Activated CD4-positive, alpha-beta T cell treated with anti-CD3 and anti-CD28 coated beads, Interleukin-2, amount 50 U/mL, for 4 hours (primary cell): Measurements from ENCODE around the gene GALNT10.

Experiments used
- DNase-seq, 2 experiments: peaks; one replicate each; pipeline ENCODE4 v3.0.0-alpha.2; 2020

GALNT10 gene

DNA sequence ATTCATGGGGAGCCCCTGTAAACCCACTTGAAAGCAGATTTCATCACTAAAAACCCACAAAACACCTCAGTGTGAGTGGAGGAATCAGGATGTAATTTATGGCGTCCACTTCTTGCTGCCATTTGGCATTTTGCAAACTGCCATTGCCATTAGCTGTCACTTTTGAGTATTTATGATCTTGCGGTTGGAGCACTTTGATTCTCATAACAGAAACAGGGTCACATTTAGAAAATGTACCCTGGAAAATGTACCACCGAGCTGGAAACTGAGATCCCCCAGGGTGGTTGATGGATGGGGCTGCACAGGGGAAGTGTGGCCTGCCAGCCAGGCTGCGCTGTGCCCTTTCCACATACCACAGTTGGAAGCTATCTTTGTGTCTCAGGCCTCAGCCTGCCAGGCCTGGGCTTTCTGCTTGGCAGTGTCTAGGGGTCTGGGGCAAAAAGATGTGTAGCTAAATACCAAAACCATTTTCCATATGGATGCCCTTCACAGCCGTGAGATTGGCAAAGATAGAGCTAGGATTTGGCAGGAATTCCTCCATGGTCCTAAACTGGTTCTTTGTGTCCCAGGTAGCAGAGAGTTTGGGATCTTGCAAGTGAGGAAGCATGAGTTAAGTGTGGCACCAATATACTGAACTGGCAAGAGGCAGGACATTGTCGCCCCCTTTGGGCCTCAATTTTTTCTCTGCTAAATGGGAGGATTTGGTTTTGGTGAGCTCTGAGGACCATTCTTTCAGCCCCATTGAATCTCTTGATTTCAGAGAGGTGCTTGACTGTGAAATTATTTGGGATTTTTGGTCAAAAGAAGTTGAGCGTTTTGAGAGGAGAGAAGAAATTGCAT, 46.2 kb downstream of the GALNT10 start:
- no peak for DNase-seq

DNA sequence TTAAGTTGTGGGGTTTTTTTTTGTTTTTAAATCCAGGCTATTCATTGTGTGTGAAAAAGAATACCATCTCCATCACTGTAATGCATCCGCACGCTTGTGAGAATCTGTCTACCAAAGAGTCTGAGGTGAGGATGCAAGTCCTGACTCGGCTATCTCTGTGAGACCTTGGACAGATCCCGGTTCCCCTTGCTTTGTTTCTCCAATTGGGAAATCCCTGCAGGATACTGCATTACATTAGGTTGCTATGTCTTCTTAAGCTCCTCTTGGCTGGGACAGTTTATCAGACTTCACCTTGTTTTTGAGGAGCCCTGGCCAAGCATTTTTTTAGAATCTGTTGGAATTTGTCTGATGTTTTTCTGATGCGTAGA, 46.8 kb downstream of the GALNT10 start:
- DNase-seq = no peak

DNA sequence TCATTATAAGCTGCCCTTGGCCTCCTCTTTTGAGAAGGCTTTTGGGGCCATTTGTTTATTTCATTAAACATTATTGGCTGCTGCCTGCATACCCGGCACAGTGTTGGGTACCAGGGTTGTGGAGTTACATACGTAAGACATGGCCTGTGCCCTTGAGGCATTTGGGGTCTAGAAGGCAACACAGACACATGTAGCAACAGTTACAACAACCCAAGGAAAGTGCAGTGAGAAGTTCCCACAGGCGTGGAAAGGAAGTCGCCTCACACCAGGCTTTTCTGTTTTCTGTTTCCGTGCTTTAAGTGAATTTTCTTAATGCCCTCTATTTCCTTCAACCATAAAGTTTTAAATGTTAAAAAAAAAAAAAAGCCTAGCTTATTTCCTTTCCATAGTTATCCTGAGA, 47.4 kb downstream of the GALNT10 start:
- DNase-seq = no peak

DNA sequence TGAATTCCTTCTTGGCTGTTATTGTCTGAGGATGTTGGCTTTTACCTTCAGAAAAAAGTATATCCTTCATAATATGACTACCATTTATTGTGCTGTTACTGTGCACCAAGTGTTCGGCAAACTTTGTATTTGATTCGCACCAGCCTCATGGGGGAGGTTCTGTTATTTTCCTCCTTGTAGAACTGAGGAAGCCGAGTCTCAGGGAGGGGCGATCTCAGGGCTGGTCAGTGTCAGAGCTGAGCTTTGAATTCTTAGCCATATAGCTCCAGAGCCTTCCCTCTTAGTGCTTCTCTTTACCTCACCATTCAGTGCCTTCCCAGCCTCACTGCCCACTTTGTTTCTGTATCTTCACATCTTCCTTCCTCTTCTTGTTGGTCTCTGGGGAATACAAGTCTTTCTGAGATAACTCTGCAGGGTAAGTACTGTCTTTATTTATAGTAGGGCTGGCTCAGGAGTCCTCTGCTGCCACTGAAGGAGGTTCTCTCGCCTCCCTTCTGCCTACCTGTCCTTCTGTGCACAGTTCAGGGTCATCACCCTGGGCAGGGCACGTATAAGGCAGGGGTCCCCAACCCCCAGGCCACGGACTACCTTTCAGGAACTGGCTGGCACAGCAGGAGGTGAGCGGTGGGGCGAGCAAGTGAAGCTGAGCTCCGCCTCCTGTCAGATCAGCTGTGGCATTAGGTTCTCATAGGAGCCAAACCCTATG, 48.4 kb downstream of the GALNT10 start:
- no peak for DNase-seq

DNA sequence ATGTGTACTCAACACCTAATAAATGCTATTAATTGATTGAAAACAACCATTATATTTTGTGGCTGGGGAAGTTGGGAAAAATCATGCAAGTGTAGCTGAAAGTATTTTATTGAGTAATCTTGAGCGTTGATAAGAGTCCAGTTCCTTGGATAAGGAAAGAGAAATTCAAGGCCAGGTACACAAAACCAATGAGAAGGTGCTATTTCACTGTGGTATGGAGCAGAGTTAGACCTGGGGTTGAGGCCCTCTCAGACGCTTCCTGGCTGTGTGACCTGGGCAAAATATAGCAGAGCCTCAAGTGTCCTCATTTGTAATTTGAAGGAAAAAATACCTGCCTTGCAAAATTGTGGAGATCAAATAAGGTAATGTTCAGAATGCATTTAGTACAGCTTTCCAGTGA, 50.1 kb downstream of the GALNT10 start:
- DNase-seq = no peak

DNA sequence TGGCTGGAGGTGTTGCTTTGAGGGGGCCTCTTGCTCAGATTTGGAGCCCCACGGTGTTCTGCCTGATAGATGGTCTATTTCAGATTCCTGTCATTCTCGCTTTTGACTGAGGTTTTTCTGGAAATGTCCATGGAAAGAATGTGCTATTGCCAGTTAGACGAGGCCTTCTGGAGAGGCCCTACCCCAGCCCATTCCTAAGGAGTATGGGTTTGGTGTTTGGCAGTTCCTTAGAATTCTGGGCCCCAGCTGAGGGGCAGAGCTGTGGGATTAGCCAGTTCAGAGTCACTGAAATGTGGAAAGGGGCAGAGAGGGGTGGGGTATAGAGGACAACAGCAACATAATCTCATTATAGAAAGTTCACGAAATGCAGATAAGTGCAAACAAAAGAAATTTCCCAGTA, 50.5 kb downstream of the GALNT10 start:
- DNase-seq = no peak

DNA sequence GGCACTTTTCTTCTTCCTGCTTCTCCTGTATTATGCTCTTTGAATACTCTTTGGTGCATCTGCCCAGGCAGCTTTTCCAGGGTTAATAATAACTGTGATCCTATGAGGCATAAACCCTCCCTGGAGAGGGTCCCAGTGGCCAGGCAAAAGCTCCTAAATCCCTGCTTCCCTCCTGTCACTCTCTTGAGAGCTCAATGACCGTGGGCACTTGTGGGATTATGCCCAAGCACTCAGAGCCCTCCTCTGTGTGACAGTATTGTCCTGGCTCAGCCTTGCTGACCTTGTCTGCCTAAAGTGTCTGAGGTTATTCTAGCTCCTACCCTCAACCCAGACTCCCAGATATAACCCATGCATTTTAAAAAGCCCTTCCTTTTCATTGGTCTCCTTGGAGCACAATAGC, 51.9 kb downstream of the GALNT10 start:
- no peak for DNase-seq

DNA sequence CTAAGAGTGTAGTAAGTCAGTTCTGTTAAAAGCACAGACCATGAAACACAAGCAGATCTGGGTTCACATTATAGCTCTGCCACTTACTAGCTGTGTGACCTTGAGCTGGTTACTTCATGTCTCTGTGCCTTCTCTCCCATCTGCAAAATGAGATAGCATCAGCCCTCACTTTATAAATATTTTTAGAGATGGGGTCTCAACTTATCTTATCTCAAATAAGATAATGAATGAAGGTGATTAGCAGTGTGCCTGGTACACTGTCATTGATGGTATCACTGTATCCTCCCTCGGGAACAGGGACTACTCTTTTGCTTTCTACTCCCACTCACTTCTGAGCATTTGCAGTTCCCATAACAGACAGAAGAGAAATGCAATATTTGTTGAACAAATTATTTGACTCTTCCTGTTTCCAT, 52.4 kb downstream of the GALNT10 start:
- DNase-seq = no peak

DNA sequence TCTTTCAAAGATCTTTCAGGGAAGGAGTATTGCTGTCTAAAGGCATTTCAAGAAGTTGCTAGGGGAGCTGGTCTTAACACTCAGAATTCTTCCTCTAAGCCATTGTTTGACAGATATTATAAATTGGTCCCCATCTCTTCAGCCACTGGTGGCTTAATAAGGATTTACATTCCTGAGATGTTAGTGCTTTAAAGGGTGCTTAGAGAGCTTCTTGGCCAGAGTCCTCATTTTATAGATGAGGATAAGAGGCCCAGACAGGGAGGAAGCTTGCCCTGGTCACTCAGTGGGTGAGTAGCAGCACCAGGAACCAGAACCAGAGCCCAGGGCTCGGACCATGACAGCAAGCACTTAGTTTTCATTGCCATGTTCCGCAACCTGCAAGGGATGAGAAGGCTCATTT, 53.2 kb downstream of the GALNT10 start:
- DNase-seq = no peak

DNA sequence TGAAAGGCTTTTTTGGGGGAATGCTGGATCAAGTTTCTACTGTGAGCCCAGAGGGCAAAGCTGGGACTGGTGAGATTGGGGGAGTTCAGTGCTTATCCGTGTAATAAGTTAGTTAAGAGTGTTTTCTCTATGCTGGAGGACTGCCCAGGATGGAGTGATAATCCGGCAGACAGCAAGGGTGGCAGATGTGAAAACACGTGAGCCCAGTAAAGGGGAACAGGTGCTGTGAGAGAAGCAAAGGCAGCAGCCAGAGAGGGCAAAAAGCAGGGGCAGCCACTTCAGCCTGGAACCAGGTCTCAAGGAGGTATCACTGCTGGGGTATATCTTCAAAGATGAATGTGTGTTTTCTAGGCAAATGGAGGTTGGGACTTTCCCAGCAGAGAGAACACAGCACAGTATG, 53.9 kb downstream of the GALNT10 start:
- no peak for DNase-seq

DNA sequence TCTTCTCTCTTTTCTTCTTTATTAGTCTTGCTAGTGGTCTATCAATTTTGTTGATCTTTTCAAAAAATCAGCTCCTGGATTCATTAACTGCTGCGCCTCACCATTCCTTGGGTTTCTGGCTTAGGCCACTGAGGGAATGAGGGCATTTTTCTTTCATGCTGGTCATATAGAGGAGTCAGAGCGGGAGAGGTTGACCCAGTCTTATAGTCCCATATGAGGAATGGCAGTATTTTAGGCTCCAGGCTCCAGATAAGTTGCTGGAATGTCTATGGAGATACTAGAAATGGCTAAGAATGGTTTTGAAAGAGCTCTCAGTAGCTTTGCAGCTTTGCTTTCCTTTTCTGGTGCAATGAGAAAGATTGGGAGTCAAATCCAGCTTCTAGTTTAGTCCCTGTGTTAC, 58.2 kb downstream of the GALNT10 start:
- DNase-seq = no peak

DNA sequence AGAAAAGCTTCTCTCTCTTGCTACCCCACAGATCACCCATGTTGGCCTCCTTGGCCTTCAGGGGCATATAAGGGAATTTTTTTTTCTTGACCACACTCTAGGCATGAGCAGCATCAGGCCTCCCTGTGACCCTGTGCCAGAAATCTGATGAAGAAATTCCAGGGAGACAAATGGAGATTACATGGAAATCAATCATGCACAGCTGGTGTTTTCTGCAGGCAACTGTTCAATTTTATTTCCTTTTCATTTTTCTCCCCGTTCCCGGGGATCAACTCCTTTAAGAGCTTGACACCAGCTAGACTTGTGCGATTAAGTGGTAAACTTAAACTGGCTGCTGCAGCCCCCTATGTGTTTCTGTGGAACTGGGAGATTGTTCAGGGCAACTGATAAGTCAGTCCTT, 59.3 kb downstream of the GALNT10 start:
- no peak for DNase-seq

DNA sequence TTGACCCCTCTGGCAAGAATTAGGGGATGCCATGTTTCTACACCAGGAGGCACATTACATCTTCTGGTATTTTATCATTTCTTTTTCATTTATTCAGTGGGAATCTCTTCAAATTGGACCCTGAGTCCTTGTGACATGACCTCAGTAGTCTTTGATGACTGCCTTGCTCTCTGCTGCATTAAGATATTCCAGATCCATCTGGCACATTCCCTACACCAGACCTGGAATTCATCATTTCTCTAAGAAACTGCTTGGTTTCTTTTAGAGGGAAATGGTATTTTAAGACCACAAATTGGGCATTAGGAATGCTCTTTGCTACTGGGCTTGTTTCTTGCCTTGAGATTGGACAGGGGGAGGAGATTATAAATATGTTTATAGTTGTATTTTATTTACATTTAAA, 61.0 kb downstream of the GALNT10 start:
- no peak for DNase-seq

DNA sequence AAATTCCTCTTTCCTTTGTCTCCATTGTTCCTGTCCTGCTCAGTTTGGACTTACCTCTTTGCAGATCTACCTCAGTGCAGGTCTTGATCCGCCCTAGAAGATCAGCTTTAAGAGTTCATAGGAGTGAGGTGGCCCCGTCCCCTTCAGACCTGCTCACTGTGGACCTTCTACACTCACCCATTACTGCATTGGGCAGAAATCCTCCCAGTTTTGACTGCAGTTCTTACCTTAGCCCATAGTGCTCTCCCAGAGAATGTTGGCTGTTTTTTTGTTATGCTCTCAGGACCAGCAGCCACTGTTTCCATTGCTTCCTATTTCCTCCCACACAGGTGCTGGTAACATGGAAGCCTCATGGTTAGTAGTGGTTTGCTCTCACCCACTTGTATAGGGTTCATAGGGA, 63.3 kb downstream of the GALNT10 start:
- DNase-seq = no peak

DNA sequence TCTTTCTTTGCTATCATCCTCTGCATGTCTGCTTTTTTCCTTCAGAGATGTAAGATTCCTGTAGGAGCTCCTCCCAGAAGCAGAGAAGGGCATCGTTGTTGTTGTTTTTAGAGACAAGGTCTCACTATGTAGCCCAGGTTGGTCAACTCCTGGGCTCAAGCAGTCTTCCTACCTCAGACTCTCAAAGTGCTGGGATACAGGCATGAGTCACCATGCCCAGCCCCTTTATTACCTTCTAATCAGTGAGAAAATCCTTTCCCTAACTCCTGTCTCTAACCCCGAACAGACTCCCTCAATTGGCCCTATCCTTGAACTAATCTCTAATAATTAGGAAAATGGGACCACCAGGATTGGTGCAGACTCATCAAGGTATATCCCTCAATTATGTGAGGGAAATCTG, 64.4 kb downstream of the GALNT10 start:
- no peak for DNase-seq

DNA sequence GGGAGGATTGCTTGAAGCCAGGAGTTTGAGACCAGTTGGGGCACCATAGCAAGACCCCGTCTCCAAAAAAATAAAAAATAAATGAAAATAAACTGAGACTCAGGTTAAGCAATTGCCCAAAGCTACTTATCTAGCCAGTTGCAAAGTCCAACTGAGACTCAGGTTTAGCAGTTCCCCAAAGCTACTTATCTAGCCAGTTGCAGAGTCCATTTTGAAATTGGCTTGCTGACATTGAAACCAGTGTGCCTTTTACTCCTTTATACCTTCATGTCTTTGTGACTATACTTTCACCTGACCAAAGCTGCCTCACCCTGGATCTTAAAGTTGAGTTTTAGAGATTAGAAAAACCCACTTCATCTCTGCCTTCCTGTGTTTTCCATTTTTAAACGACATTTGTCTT, 66.5 kb downstream of the GALNT10 start:
- DNase-seq = no peak

DNA sequence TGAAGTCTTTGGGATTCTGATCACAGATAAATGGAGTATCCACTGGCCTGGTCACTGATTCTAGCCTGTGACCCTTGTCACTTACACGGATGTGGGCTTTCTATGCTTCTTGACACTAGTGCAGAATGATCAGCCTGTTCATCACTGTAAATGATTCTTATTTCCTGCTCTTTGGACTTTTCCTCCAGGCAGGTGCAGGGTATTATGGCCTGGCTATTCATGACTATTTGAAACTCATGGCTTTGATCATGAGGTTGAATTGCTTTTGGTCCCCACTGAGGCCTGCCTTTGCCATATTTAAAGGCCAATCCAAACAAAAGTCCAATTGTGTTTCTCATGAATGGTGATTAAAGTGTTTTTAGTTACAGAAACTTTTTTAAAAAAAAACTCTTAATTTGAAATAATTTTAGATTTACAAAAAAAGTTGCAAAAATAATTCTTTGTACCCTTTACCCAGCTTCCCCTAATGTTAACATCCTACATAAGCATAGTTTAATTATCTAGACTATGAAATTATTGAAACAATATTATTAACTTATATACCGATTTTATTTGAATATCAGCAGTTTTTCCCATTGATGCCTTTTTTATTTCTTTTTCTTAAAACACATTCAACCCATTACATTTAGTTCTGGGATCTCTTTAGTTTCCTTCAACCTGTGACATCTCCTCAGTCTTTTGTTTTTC, 68.1 kb downstream of the GALNT10 start:
- DNase-seq = no peak

DNA sequence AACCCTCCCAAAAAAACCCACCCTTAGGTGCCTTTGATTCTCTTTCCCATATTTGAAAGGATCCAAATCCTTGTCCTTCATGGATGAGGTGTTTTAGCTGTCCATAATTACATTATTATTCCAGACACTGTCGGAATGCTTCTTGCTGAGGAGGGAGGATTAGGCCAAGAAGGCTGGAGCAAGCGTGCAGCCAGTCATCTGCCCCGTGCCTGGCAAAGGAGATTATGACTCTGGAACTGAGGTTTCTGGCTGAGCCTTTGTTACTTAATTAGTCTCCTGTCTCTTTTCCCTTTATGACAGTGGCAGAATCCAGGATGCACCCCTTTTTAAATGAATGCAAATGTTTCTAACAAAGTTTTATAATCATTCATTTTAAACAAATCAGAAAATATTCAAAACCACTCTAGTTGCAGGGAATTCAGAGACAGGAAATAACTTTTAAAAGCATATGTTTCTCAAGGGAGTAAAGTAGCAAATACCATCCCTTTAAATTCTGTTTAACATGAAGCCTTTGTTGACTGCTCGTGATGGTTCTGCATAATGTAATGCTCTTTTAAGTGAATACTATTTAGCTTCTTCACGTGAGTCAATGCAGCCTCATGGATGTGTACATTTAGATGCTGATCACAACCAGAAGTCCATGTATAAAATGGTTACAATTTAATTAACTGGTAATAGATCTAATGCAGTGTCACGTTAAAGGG, 69.8 kb downstream of the GALNT10 start:
- DNase-seq = no peak

DNA sequence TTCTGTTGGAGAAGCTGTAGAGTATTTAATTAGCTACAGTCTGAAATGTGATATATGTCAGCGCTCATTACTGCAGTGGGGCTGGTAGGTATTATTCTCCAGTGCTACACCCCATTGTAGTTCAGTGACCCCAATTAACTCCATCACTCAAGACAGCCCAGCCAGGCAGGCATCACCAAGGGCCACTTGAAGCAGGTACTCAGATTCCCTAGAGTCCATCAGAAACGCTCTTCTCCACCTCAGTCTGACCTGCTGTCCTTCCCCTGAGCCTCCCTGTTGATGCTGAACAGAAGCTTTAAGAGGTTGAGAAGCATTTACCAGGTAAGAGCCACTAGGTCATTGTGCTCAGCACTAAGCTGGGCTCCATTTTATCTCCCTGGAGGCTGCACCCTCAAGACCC, 71.8 kb downstream of the GALNT10 start:
- no peak for DNase-seq

DNA sequence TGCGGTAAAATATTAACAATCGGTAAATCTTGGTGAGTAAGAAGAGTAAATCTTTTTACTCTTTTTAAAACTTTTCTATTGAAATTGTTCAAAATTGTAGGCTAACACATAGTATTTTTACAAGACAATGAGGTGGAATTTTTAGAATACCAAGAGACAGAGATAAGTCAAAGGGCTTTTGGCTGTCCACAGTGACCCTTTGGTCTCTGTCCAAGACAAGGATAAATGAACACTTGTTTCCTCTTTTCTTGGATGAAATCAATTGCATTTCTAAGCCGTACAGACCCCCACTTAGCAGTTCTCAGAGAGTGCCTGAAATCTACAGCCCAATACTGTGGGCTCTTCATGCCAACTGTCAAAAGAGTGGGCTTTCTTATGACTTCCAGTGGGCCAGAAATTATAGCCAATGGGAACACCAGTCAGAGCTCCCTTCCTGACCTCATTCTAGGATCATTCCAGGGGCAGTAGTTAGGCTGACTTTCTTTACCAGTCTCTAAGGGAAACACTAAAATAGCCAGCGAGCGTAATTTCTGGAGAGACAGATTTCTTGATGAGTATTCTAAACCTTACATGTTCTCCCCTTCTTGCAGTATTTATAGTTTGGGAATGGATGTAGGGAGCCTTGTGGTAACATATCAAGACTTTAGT, 74.1 kb downstream of the GALNT10 start:
- no peak for DNase-seq

DNA sequence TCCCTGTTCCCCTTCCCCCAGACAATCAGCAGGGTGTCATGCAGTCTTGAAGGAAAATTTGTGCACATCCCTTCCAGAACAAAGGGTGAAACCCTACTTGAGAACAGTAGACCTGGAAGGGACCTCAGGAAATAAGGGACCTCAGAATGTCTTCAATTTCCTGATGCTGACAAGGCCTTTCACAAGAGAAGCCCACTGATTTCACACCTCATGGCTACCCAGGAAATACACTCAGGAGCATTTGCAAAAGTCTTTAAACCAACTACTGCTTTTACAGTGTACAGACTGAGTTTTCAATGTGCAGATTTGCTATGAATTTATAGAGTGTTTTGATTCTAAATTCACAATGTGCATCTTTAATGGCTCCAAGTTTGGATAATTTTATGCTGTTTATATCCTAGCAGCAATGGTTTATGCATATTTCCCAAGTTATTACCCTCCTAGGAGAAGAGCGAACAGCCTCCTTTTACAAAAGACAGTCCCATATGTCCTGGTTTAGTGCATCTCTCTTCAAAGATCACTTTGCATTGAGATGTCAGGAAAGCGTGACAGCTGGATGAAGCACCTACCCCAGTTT, 74.8 kb downstream of the GALNT10 start:
- DNase-seq = no peak

DNA sequence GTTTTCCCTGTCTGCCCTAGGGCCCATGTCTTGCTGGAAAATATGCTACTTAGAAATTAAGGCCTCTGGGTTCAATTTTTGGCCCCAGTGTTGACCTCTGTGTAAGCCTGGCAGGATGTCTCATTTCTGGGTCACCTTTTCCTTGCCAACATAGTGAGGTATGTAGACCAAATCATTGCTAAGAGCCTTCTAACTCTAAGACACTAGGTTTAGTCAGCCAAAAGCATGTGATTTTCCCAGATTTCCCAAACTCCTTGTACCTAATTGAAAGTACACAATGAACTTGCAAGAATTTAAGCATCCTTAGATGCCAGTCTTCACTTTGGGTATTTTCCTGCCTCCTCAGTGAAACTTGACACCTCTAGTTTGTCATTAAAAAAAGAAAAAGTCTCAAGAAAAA, 77.0 kb downstream of the GALNT10 start:
- DNase-seq = no peak

DNA sequence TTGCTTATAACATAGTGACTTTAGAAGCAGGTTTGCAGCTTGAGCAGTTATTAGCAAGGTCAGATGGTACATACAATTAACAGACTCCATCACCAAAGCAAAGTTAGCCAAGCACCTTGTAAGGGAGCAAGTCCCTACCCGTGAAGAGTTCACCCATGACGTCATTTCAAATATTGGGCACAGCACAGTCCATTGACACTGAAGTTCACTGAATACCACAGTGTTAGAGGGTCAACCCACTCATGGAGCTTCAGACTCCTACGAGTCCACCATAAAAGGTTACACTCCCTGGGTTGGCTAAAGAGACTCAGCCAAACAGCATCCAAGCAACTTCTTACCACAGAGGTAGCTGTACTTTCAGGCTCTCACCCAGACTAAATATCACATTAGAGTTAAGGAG, 77.5 kb downstream of the GALNT10 start:
- no peak for DNase-seq
